ENCODE measurements around the gene EOLA1. TPM values are rescaled to one million over a fixed set of nuclear protein-coding genes. Genes with fewer than 3 reads are reported as not detected.

Gene EOLA1
- total RNA-seq, 1 donor from 2014 or later = 23.1 TPM

Other genes starting within 250 kb of the EOLA1 start
- gene IDS, start 35.7 kb upstream of the EOLA1 start, total RNA-seq = 26.4 and 36.1 TPM in 2 replicates
- not detected in 2 replicates for gene HSFX3, start 8.9 kb downstream of the EOLA1 start, total RNA-seq
- gene MAGEA9B, start 46.4 kb downstream of the EOLA1 start, total RNA-seq = not detected in 2 replicates
- 0.37 TPM in 1 of 2 replicates, not detected in the other for gene HSFX2, start 54.3 kb downstream of the EOLA1 start, total RNA-seq
- gene TMEM185A, start 90.8 kb downstream of the EOLA1 start, total RNA-seq = 17.1 and 17.9 TPM in 2 replicates
- gene MAGEA11, start 171.0 kb downstream of the EOLA1 start, total RNA-seq = not detected in 2 replicates
- 0.47 and 1.2 TPM in 2 replicates for gene HSFX1, start 233.1 kb downstream of the EOLA1 start, total RNA-seq
- not detected in 2 replicates for gene MAGEA9, start 240.9 kb downstream of the EOLA1 start, total RNA-seq

All from dermis blood vessel endothelial cell (primary cell).